IPS-18c (cell line): ENCODE data around the gene SLC17A5.

Experiments used
- H3K4me3 ChIP-seq: 2 replicates; pipeline ENCODE4 v1.7.0; 2013; ENCODE audit warnings: low read depth, mild to moderate bottlenecking, low read length, moderate library complexity; ENCODE audit not compliant: insufficient read depth
- H3K9me3 ChIP-seq: one replicate; pipeline ENCODE4 v1.6.1; 2013; ENCODE audit warnings: mild to moderate bottlenecking, low read length, moderate library complexity; ENCODE audit not compliant: control insufficient read depth, insufficient read depth

The SLC17A5 gene

GRCh38 chr6:73671911-73672685 is 18.3 kb upstream of the SLC17A5 start:
- Histone ChIP-seq H3K9me3 (no peaks in the 10 kb centered on the region), H3K4me3 (no peak overlapping the region)

GRCh38 chr6:73669005-73669404 is 15.2 kb upstream of the SLC17A5 start:
- H3K4me3 ChIP-seq, result no peak overlapping the region

GRCh38 chr6:73667798-73668197 is 14.0 kb upstream of the SLC17A5 start:
- no peaks in the 10 kb centered on the region for H3K9me3 ChIP-seq
- H3K4me3 ChIP-seq, result no peak overlapping the region

More at GRCh38 chr6:73669005-73669404, 15.2 kb upstream of the SLC17A5 start:
- no peaks in the 10 kb centered on the region for H3K9me3 ChIP-seq

- Histone ChIP-seq H3K4me3 (no peak overlapping the region), H3K9me3 (no peaks in the 10 kb centered on the region)
Measured at GRCh38 chr6:73666393-73666792, 12.6 kb upstream of the SLC17A5 start.

GRCh38 chr6:73665686-73666319 is 12.0 kb upstream of the SLC17A5 start:
- H3K4me3 ChIP-seq, result no peak overlapping the region
- H3K9me3 ChIP-seq, result no peaks in the 10 kb centered on the region

- Histone ChIP-seq H3K4me3 (no peak overlapping the region), H3K9me3 (no peaks in the 10 kb centered on the region)
Measured at GRCh38 chr6:73664701-73665100, 10.9 kb upstream of the SLC17A5 start.

GRCh38 chr6:73657201-73657600 is 3.4 kb upstream of the SLC17A5 start:
- Histone ChIP-seq H3K4me3 (no peak overlapping the region), H3K9me3 (no peaks in the 10 kb centered on the region)

GRCh38 chr6:73656531-73657145 is 2.8 kb upstream of the SLC17A5 start:
- Histone ChIP-seq H3K4me3 (no peak overlapping the region), H3K9me3 (no peaks in the 10 kb centered on the region)

GRCh38 chr6:73655341-73655917 is 1.6 kb upstream of the SLC17A5 start:
- H3K9me3 ChIP-seq, result no peaks in the 10 kb centered on the region
- no peak overlapping the region for H3K4me3 ChIP-seq

GRCh38 chr6:73652637-73653570 is 888 bp downstream of the SLC17A5 start:
- peak overlapping the region; percentile 84 for H3K4me3 ChIP-seq
- no peaks in the 10 kb centered on the region for H3K9me3 ChIP-seq

GRCh38 chr6:73649783-73650182 is 4.0 kb downstream of the SLC17A5 start:
- Histone ChIP-seq H3K9me3 (no peaks in the 10 kb centered on the region), H3K4me3 (no peak overlapping the region)

GRCh38 chr6:73648166-73648565 is 5.6 kb downstream of the SLC17A5 start:
- Histone ChIP-seq H3K4me3 (no peak overlapping the region), H3K9me3 (no peaks in the 10 kb centered on the region)

- no peaks in the 10 kb centered on the region for H3K9me3 ChIP-seq
- peak overlapping the region; percentile 24; the same call in 1 of the 2 replicates for H3K4me3 ChIP-seq
Measured at GRCh38 chr6:73644941-73645591, 8.7 kb downstream of the SLC17A5 start.

- no peaks in the 10 kb centered on the region for H3K9me3 ChIP-seq
- no peak overlapping the region for H3K4me3 ChIP-seq
Measured at GRCh38 chr6:73644030-73644429, 9.8 kb downstream of the SLC17A5 start.

GRCh38 chr6:73642530-73642929 is 11.3 kb downstream of the SLC17A5 start:
- Histone ChIP-seq H3K4me3 (no peak overlapping the region), H3K9me3 (no peaks in the 10 kb centered on the region)

GRCh38 chr6:73640179-73640750 is 13.5 kb downstream of the SLC17A5 start:
- H3K4me3 ChIP-seq, result no peak overlapping the region

More at GRCh38 chr6:73640179-73640750, 13.5 kb downstream of the SLC17A5 start:
- no peaks in the 10 kb centered on the region for H3K9me3 ChIP-seq
